GM21619 (cell line): ENCODE results near the gene CSHL1.
A peak's percentile ranks its signal among the peaks of the same experiment; 100 is the strongest.

ENCODE experiments used
- ATAC-seq: cut with Tn5 transposase; IDR thresholded peaks from one replicate; pipeline ENCODE4 v1.9.1; 2021; ENCODE audit not compliant: unreplicated experiment

The CSHL1 gene

DNA sequence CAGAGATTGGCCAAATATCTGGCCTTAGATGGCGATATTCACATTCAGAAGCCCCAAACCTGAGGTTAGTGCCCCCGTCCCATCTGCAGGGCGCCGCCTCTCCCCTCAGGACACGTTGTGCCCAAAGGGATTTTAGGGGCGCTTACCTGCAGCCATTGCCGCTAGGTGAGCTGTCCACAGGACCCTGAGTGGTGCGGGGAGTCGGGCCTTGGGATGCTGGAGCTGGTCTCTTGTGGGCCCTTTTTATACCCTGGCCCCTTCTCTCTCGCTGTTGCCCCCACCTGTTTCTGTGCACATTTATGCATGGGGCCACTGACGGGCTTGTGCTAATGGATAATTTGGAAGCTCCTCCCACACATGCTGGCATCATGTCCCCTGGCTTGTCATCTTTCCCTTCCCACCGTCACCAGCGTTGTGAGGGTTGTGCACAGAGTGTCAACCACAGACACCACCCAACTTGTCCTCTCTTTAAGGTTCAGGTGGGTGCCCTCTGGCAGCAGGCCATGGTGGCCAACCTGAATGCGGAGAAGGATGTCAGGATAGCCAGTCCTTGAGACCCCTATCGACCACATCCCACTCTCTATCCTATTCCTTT, at the start of gene CSHL1:
CSHL1 (minus strand) TSS at position 218 of the 595 bp plus-strand sequence; CDS start at position 156, 62 bp downstream.
- ATAC-seq = no peak

DNA sequence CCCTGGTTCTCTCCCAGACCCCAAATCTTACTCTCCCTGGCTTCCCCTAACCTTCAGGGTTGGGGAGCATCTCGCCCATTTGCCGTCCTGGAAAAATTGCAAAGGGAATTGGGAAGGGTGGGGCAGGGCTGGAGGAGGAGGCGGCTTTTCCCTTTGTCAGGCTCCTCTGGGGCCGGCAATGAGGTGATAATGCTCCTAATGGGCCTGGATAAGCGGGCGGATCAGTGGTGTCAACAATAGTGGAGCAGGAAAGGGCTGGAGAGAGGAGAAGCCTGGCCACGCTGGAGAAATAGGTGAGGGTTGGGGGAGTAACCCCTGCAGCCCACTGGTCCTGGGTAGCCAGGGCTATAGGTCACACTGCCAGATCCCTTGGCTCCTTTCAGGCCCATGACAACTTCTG, 49.4 kb upstream of the CSHL1 start:
- no peak for ATAC-seq

DNA sequence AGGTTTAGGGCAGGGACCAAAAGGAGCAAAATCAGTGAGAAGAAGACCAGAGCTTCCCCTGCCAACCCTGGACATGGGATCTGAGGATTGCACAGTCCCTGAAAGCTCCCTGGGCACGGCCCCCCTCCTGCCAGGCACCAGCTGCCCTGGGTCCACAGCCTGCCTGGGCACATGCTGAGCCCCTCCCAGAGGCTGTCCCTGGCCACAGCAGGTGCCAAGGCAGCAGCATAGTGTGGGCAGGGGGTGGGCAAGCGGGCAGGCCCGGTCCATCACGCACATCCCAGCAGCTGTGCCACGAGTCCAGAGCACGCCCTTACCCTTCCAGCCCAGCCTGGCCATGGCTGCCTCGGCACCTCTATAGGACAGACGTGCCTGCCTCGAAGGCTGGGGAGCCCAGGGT, 48.9 kb upstream of the CSHL1 start:
- no peak for ATAC-seq

DNA sequence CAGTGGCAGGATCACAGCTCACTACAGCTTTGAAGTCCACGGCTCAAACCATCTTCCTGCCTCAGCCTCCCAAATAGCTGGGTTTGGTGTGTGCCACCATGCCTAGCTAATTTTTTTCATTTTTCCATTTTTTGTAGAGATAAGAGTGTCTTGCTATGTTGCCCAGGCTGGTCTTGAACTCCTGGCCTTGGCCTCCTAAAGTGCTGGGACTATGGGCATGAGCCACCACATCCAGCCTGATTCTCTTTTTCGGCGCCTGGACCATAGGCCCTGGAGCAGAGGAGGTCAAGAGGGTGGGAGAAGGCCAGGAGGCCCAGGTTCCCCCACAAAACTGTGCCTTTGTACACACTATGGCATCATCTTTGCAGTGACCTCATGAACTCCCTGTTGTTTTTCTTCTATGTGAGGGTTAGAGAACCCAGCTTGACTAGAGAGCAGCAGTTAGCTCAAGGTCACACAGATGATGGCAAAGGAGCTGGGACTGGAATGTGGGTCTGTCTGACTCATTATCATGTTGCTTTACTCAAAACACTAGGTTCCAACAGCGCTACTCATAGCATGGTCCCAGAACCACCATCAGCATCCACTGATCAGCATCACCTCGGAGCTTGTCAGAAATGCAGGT, 45.4 kb upstream of the CSHL1 start:
- no peak for ATAC-seq

- ATAC-seq = no peak
Measured at GRCh38 chr17:63955791-63956190, 44.7 kb upstream of the CSHL1 start.

- ATAC-seq = no peak
Measured at GRCh38 chr17:63955232-63955631, 44.2 kb upstream of the CSHL1 start.

DNA sequence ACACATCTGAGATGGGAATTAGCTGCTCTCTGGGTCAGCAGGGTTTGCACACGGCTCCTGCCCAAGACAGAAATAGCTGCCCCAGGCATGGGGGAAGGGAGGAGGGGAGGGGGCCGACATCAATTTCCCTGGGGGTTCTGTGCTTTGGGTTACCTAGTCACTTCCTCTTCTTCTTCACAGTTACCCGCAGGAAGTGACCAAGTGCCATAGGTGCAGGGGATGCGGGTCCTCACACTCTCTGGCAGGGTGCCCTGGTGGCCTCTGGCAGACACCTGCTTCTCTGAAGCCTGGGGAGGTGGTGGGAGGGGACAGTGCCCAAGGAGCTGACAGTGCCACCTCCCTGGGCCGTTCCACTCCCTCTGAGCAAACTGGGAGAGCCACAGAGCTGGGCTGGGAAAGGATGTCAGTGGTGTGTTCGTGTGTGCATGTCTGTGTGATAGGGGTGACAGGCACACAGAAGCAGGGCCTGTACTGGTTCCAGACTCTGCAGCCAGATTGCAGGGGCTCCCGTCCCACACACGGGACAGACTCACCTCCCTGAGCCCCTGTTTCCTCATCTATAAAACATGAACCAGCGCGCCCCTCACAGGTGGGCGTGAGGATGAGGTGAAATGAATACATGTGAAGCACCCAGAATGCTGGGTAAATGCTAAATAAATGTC, 43.5 kb upstream of the CSHL1 start:
- peak; percentile 53 for ATAC-seq

- ATAC-seq = no peak
Measured at GRCh38 chr17:63950940-63951907, 40.2 kb upstream of the CSHL1 start.

DNA sequence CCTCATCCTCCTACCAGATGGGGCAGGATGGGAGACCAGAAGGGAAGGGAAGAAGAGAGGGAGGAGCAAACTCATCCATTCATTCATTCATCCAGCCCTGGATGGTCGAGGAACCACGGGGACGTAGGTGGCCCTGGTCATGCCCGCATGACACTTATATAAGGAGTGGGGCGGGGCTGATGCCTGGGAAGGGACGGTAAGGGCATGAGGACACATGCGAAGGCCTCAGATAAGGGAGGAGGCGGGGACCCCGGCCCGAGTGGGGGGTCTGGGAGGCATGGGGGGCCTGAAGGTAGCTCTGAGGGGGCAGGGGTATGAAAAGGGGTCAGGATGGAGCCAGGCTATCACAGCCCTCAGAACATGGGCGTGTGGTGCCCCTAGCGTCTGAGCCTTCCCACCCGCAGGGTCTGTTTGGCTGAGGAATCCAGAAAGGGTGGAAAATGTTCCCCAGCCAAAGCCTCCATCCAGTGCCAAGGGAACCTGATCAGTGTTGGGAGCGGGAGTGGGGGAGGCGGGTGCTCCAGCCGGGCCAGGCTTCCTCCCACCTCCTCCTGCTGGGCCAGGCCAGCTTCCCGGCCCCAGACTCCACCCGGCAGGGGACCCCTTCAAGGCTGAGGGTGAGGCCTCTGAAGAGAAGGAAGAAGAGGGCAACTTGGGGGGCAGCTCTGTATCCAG, 38.7 kb upstream of the CSHL1 start:
- ATAC-seq = no peak

DNA sequence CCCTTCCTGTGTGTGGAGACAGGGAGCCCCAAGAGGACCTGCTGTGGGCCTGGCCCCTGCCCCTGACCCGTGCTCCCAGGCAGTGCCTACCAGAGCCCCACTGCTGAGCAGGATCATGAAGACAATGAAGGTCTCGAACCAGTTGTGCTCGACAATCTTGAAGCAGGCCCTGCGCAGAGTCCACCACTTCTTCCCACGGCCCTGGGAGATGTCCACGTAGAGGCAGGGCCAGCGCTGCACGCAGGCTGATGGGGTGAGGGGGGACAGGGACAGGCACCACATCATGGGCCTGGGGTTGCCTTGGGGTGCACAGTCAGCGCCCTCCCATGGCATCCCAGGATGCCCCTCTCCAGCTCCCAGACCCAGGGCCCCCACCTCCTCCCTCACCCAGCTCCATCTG, 37.5 kb upstream of the CSHL1 start:
- ATAC-seq = no peak

DNA sequence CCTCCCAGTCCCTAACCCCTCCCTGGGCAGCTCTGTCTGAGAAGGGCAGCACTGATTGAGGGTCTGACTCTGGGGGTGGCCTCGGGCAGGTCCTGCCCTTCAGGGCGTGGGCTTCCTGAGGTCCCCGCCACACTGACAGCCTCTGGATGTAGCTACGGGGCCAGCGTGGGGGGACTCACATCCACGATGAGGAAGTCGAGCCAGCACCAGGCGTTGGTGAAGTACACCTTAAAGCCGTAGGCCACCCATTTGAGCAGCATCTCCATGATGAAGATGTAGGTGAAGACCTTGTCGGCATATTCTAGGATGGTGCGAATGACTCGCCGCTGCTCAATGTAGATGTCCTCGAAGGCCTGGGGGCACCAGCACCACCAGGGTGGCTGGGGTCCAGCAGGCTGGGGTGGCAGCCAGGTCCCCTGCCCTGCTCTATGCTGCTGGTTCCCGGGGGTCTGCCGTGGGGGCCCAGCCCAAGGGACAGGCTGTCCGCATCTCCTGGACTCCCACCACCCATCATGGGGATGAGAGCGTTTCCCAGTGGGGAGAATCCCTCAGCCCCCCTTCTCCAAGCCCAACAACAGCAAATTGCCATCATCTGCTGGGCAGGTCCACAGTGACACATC, 36.8 kb upstream of the CSHL1 start:
- no peak for ATAC-seq

DNA sequence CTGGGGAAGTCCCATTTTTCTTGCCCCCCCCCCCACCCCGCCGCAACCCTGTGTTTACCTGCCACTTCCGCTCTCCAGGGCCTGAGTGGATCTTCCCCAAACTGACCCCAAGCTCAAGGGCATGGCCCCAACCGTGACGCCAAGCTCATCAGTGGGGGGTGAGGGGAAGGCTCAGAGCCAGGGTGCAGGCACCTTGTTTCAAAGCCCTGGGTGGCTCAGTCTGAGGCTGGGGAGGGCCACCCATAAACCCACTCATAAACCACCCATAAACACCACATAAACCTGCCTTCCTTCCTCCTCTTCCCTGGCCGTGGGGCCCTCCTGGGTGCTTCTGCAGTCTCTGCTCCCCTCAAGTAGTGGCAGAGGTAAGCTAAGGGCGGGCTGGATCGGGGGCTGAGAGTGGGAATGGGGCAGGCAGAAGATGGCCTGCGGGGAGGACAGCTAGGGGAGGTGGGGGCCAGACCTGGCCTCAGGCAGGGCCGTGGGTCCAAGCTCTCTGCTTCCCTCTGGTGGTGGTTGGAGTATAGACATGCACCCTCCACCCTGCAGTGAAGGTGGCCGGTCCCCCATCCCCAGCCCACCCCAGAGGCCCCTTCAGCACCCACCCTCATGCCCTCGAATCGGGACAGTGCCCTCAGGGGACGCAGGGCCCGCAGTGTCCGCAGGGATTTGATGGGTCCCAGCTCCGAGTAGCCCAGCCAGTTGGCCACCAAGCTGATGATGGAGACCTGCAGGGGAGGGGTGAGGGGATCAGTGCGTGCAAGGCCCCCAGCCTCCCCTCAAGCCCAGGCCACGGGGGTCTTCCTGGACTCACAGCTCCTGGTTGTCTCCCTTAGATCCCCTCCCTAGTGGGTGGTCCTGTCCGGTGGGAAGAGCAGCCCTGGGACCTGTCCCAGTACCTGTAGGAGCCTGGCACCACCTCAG, 35.6 kb upstream of the CSHL1 start:
- peak; percentile 67 for ATAC-seq

- ATAC-seq = peak; percentile 4
Measured at GRCh38 chr17:63945784-63946439, 34.9 kb upstream of the CSHL1 start.

GRCh38 chr17:63944736-63945499, 33.9 kb upstream of the CSHL1 start:
- ATAC-seq = no peak

GRCh38 chr17:63943745-63944144, 32.7 kb upstream of the CSHL1 start:
- ATAC-seq = no peak

DNA sequence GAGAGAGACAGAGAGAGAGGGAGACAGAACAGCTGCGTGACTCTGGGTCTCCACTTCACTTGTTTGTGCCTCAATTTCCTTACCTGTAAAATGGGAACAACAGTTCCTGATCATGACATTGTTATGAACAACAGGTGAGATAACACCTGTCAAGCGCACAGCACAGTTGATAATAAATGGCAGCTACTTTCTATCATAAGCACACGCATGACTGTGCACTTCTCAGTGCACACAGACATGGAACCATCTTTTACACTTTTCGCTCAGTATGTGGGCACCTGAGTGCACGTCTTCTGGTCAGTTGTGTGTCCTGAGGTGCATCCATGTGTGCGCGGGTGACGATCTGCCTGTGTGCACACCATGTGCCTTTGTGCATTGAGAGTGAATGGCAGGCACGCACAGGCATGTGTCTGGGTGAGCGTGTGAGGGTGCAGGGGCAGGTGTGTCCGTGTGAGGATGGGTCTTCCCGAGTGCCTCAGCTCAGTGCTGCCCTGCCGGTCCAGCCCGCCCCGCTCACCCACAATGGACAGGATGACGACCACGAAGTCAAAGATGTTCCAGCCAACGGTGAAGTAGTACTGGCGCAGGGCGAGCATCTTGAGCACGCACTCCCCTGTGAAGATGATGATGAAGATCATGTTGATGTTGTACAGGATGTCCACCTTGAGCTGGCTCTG, 31.4 kb upstream of the CSHL1 start:
- ATAC-seq = no peak

GRCh38 chr17:63941751-63942150, 30.7 kb upstream of the CSHL1 start:
- ATAC-seq = no peak
